OCI-LY7 (cell line): ENCODE data around the gene UTP20.

Experiments
- CTCF ChIP-seq: fragments of 200-600 bp; sonication (generic); conservative IDR thresholded peaks from 2 replicates; pipeline ENCODE4 v1.5.1; 2014; ENCODE audit warnings: mild to moderate bottlenecking, antibody characterized with exemption, low read length, moderate library complexity, mixed read lengths
- EZH2phosphoT487 ChIP-seq: fragments of 200-600 bp; sonication (generic); IDR thresholded peaks from 2 replicates; pipeline ENCODE4 v1.6.1; 2018; ENCODE audit warnings: low read depth, borderline replicate concordance, mild to moderate bottlenecking, mixed run types, antibody characterized with exemption, low read length, moderate library complexity, mixed read lengths

GRCh38 chr12:101436136-101436535 lies 156.2 kb downstream of the UTP20 start:
- TF ChIP-seq CTCF, result no peak
- no peak for TF ChIP-seq EZH2phosphoT487
